Heart left ventricle (tissue), 16 donors: ENCODE measurements around the gene HOXB4. TPM values are rescaled to one million over a fixed set of nuclear protein-coding genes. Genes with fewer than 3 reads are reported as not detected.

Experiments
- ATAC-seq, 4 donors: fragments of 200-7000 bp; cut with Tn5 transposase; one replicate each; pipeline ENCODE4 v1.9.1; 2020 to 2022; ENCODE audit warnings: moderate library complexity in 4 of 4, mild to moderate bottlenecking in 3 of 4, moderate number of reproducible peaks in 1 of 4
- DNase-seq, 5 donors: peaks; one replicate each; pipeline ENCODE4 v3.0.0-alpha.2; 2020
- H3K27ac ChIP-seq, 12 donors: fragments of 200-600 bp; sonication (generic) in 4 of 12; one replicate each; pipeline versions ENCODE4 v1.5.0 to v1.8.0; 2016 to 2022; ENCODE audit warnings: mild to moderate bottlenecking in 2 of 12
- H3K27me3 ChIP-seq, 9 donors: fragments of 200-600 bp; sonication (generic) in 2 of 9; one replicate each; pipeline versions ENCODE4 v1.5.1 to v1.8.0; 2016 to 2022; ENCODE audit warnings: mild to moderate bottlenecking in 3 of 9
- H3K36me3 ChIP-seq, 9 donors: fragments of 200-600 bp; sonication (generic) in 2 of 9; one replicate each; pipeline versions ENCODE4 v1.5.0 to v1.8.0; 2018 to 2022; ENCODE audit warnings: mild to moderate bottlenecking in 2 of 9
- H3K4me1 ChIP-seq, 12 donors: fragments of 200-600 bp; sonication (generic) in 4 of 12; one replicate each; pipeline versions ENCODE4 v1.5.0 to v1.8.0; 2016 to 2022; ENCODE audit warnings: mild to moderate bottlenecking in 3 of 12
- H3K4me3 ChIP-seq, 12 donors: fragments of 200-600 bp; sonication (generic) in 4 of 12; one replicate each; pipeline versions ENCODE4 v1.5.0 to v1.8.0; 2017 to 2022; ENCODE audit warnings: mild to moderate bottlenecking in 9 of 12, moderate library complexity in 4 of 12
- H3K9me3 ChIP-seq, 12 donors: fragments of 200-600 bp; sonication (generic) in 4 of 12; one replicate each; pipeline versions ENCODE4 v1.5.0 to v1.8.0; 2016 to 2022; ENCODE audit warnings: mild to moderate bottlenecking in 1 of 12
- CTCF ChIP-seq, 12 donors: fragments of 200-600 bp; sonication (generic) in 4 of 12; IDR thresholded peaks; one replicate each; pipeline versions ENCODE4 v1.5.0 to v1.8.0; 2018 to 2022; ENCODE audit warnings: antibody characterized with exemption in 12 of 12, mild to moderate bottlenecking in 5 of 12
- POLR2A ChIP-seq, 2 donors: fragments of 450-650 bp; IDR thresholded peaks; one replicate each; pipeline ENCODE4 v1.6.1; 2017; ENCODE audit warnings: antibody characterized with exemption in 2 of 2, mild to moderate bottlenecking in 2 of 2, moderate library complexity in 2 of 2
- WGBS, 4 donors: extraction: QIAGEN DNeasy Blood & Tissue Kit in 2 of 4; methylation state at CpG; one replicate each; pipeline versions ENCODE4 v1.1.5 to v1.1.7; 2013 to 2018; 5-methylcytosine and 5-hydroxymethylcytosine counted together
- intact Hi-C, 10 donors: fragments of 100-400 bp; cut with DNase I; formaldehyde crosslinking; loops; one replicate each; pipeline versions ENCODE4 v1.11.1 to v1.14.2; 2022
- polyA plus RNA-seq, 2 donors: library from polyadenylated mRNA; stranded (reverse); fragments of 200-250 nt; gene quantifications; one replicate each; pipeline ENCODE4 v1.2.3, GENCODE V29; 2013
- total RNA-seq, 9 donors: library from RNA; depleted of rRNA in 2 of 9; stranded (reverse); fragments of >200 nt in 2 of 9; fragmentation: NEBNext Ultra II Directional in 3 of 9; extraction: Animal tissue kit (Norgen Biotek cat#: 25700) in 3 of 9; gene quantifications; one replicate each; pipeline versions ENCODE4 v1.1.0 to v1.2.4, GENCODE V29; 2016 to 2023
- donor health status: ischemic (EF 13 %, LVEDD 7.1; RV severe dilation, severe dysfunction).
- donor health status: healthy with polysubstance abuse.
- donor health status: DM: no; HTN: yes; CAD: no.
- donor health status: DM: no; HTN: no; CAD: no.
- donor health status: ischemic (EF 25% LVEDD 6.9; RV normal size, moderate dysfunction).
- donor health status: ischemic (EF 25% LVEDD 5.7; RV mildly dilated, moderate dysfunction).
- donor health status: healthy.
- donor health status: DM: yes; HTN: yes; CAD: no.
- donor health status: ischemic (EF 35%, LVEDD 5.7; RV mildly dilated, moderate dysfunction).
- donor health status: nonischemic (EF 11% LVEDD 7.7; RV severe dilation, severe dysfunction).
- donor health status: DM: yes; HTN: yes; CAD: no.
- donor health status: PGD.
- donor health status: ischemic (EF 29% LVEDD 5.4; RV normal size, mild dysfunction).
- donor health status: nonischemic (EF 23%, LVEDD 6.1; RV moderate dilation, normal function).

HOXB4 gene
- total and polyA plus RNA-seq, 11 donors, result 0.27 to 2.8 (median 0.59) TPM; not detected in 1

GRCh38 chr17:48529683-48530009, 48.5 kb downstream of the HOXB4 start:
- H3K27me3 ChIP-seq, result peaks cover 12 to 88% (median 48%) of the 10 kb centered on the region in 9 donors
- intact Hi-C loops, result no loop called here

GRCh38 chr17:48528936-48529682, 49.0 kb downstream of the HOXB4 start:
- no peak for ATAC-seq
- intact Hi-C loops, result no loop called here
- 60 to 79% (median 65%) methylated on average over 9 to 11 of the region's 11 CpGs for WGBS, 4 donors

More at GRCh38 chr17:48529683-48530009, 48.5 kb downstream of the HOXB4 start:
- TF ChIP-seq CTCF (IDR thresholded peaks at IDR 0.05) (no peak), POLR2A (IDR thresholded peaks at IDR 0.05) (no peak)
- no peak overlapping the region for H3K4me3 ChIP-seq
- ATAC-seq (no peak), DNase-seq (peak in 1 of 5 donors; percentile 58)
- 51 to 77% (median 66%) methylated on average over 11 of the region's 11 CpGs for WGBS, 4 donors
- H3K27ac ChIP-seq, result no peak overlapping the region
- no peaks in the 10 kb centered on the region for H3K36me3 ChIP-seq
- H3K4me1 ChIP-seq, result no peaks in the 10 kb centered on the region
- H3K9me3 ChIP-seq, result no peaks in the 10 kb centered on the region

GRCh38 chr17:48528153-48528935, 49.8 kb downstream of the HOXB4 start:
- ATAC-seq, result no peak
- 40 to 59% (median 49%) methylated on average over 7 of the region's 7 CpGs for WGBS, 4 donors
- TF ChIP-seq POLR2A (IDR thresholded peaks at IDR 0.05) (no peak), CTCF (IDR thresholded peaks at IDR 0.05) (no peak)
- no peak for DNase-seq
- Histone ChIP-seq H3K9me3 (no peaks in the 10 kb centered on the region), H3K36me3 (no peaks in the 10 kb centered on the region), H3K27ac (no peak overlapping the region), H3K27me3 (peaks cover 12 to 96% (median 55%) of the 10 kb centered on the region in 9 donors), H3K4me1 (no peaks in the 10 kb centered on the region), H3K4me3 (no peak overlapping the region)
- intact Hi-C loops, result no loop called here

More at GRCh38 chr17:48528936-48529682, 49.0 kb downstream of the HOXB4 start:
- Histone ChIP-seq H3K9me3 (no peaks in the 10 kb centered on the region), H3K4me3 (no peak overlapping the region), H3K27ac (no peak overlapping the region), H3K36me3 (no peaks in the 10 kb centered on the region), H3K4me1 (no peaks in the 10 kb centered on the region), H3K27me3 (peaks cover 12 to 93% (median 52%) of the 10 kb centered on the region in 9 donors)
- DNase-seq, result no peak
- TF ChIP-seq POLR2A (IDR thresholded peaks at IDR 0.05) (no peak), CTCF (IDR thresholded peaks at IDR 0.05) (no peak)

- Histone ChIP-seq H3K27me3 (peaks cover 12 to 96% (median 58%) of the 10 kb centered on the region in 9 donors), H3K4me1 (no peaks in the 10 kb centered on the region), H3K27ac (no peak overlapping the region), H3K9me3 (no peaks in the 10 kb centered on the region), H3K4me3 (no peak overlapping the region), H3K36me3 (no peaks in the 10 kb centered on the region)
- ATAC-seq, result no peak
- no peak for DNase-seq
- TF ChIP-seq CTCF (IDR thresholded peaks at IDR 0.05), result no peak
- TF ChIP-seq POLR2A (IDR thresholded peaks at IDR 0.05), result no peak
- intact Hi-C loops, result no loop called here
- 37 to 54% (median 41%) methylated on average over 14 of the region's 14 CpGs for WGBS, 4 donors
These were observed 50.6 kb downstream of the HOXB4 start for GRCh38 chr17:48527547-48527932.
